Loucy (cell line): ENCODE data around the gene EFNA4.

Experiments
- EZH2phosphoT487 ChIP-seq: fragments of 200-600 bp; IDR thresholded peaks from 2 replicates; pipeline ENCODE4 v1.6.1; 2018; ENCODE audit warnings: antibody characterized with exemption, mild to moderate bottlenecking, moderate library complexity, borderline replicate concordance
- TF ChIP-seq, protein P1 (sequence below): fragments of 200-600 bp; sonication (generic); conservative IDR thresholded peaks from 2 replicates; pipeline ENCODE4 v1.5.1; 2014; ENCODE audit warnings: mild to moderate bottlenecking, antibody characterized with exemption, low read length

DNA sequence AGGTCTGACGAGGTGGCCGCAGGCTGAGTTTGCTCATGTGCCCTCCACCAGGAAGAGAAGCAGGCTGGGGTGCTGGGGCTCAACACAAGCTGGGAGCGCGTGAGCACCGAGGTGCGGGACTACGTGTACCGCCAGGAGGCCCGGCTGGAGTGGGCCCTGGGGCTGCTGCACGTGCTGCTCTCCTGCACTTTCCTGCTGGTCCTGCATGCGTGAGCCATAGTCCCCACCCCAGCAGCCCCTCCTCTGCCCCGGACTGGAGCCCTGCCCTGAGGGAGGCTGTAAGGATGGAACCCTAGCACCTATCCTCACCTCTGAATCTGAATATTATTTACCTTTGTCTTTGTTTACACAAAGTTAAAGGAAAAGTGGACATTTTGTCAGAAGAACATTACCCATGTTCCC, 20.2 kb upstream of the EFNA4 start:
- TF ChIP-seq, protein P1, sequence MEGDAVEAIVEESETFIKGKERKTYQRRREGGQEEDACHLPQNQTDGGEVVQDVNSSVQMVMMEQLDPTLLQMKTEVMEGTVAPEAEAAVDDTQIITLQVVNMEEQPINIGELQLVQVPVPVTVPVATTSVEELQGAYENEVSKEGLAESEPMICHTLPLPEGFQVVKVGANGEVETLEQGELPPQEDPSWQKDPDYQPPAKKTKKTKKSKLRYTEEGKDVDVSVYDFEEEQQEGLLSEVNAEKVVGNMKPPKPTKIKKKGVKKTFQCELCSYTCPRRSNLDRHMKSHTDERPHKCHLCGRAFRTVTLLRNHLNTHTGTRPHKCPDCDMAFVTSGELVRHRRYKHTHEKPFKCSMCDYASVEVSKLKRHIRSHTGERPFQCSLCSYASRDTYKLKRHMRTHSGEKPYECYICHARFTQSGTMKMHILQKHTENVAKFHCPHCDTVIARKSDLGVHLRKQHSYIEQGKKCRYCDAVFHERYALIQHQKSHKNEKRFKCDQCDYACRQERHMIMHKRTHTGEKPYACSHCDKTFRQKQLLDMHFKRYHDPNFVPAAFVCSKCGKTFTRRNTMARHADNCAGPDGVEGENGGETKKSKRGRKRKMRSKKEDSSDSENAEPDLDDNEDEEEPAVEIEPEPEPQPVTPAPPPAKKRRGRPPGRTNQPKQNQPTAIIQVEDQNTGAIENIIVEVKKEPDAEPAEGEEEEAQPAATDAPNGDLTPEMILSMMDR: no peak
- TF ChIP-seq EZH2phosphoT487: no peak
